ENCODE measurements around the gene STAT3. TPM values are rescaled to one million over a fixed set of nuclear protein-coding genes. Genes with fewer than 3 reads are reported as not detected.

STAT3 gene
- total and polyA plus RNA-seq, 9 of the 15 experiments (the other 6 are each of a cell fraction or from before 2014, with no cell fraction given): 90.0 to 179 (median 114) TPM

DNA sequence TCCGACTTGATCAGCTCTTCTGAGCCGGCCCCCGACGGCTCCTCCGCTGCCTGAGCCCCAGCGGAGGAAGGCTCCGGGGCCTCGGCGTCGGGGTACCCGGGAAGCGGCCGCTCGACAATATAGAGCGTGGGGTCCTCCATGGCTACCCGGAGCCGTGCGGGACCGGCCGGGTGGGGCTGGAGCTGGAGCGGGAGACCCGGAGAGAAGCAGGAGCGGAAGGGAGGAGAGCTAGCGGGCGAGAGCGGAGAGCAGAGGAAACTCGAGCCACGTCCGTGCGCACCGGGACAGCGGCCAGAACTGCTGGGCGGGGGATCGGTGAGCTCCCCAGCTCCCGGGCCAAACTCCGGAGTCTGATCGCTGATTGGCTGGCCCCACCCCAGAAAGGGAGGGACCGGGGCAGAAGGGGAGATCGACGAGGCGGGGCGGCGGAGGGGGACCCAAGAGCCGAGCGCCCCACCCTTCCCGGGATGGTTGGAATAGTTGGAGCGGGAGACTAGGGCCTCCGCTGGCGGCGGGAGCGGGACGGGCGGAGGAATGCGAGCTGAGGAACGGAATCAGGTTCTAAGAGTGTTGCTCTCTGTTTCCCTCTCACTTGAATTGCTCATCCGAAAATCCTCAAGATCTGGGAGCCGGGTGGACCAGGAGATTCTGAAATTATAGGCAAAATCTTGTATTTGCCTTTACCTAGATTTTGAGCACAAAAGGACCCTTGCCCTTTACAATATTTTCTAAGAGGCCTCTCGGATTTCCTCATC lies 34.9 kb upstream of the STAT3 start, which contains the start of gene CAVIN1 (continued):
- TF ChIP-seq SIX5 (IDR thresholded peaks at IDR 0.05; ENCODE audit: borderline replicate concordance in 1 of 2, insufficient read depth in 1 of 2, low read depth in 1 of 2, low read length in 2 of 2): no peak
- TF ChIP-seq, protein P1, sequence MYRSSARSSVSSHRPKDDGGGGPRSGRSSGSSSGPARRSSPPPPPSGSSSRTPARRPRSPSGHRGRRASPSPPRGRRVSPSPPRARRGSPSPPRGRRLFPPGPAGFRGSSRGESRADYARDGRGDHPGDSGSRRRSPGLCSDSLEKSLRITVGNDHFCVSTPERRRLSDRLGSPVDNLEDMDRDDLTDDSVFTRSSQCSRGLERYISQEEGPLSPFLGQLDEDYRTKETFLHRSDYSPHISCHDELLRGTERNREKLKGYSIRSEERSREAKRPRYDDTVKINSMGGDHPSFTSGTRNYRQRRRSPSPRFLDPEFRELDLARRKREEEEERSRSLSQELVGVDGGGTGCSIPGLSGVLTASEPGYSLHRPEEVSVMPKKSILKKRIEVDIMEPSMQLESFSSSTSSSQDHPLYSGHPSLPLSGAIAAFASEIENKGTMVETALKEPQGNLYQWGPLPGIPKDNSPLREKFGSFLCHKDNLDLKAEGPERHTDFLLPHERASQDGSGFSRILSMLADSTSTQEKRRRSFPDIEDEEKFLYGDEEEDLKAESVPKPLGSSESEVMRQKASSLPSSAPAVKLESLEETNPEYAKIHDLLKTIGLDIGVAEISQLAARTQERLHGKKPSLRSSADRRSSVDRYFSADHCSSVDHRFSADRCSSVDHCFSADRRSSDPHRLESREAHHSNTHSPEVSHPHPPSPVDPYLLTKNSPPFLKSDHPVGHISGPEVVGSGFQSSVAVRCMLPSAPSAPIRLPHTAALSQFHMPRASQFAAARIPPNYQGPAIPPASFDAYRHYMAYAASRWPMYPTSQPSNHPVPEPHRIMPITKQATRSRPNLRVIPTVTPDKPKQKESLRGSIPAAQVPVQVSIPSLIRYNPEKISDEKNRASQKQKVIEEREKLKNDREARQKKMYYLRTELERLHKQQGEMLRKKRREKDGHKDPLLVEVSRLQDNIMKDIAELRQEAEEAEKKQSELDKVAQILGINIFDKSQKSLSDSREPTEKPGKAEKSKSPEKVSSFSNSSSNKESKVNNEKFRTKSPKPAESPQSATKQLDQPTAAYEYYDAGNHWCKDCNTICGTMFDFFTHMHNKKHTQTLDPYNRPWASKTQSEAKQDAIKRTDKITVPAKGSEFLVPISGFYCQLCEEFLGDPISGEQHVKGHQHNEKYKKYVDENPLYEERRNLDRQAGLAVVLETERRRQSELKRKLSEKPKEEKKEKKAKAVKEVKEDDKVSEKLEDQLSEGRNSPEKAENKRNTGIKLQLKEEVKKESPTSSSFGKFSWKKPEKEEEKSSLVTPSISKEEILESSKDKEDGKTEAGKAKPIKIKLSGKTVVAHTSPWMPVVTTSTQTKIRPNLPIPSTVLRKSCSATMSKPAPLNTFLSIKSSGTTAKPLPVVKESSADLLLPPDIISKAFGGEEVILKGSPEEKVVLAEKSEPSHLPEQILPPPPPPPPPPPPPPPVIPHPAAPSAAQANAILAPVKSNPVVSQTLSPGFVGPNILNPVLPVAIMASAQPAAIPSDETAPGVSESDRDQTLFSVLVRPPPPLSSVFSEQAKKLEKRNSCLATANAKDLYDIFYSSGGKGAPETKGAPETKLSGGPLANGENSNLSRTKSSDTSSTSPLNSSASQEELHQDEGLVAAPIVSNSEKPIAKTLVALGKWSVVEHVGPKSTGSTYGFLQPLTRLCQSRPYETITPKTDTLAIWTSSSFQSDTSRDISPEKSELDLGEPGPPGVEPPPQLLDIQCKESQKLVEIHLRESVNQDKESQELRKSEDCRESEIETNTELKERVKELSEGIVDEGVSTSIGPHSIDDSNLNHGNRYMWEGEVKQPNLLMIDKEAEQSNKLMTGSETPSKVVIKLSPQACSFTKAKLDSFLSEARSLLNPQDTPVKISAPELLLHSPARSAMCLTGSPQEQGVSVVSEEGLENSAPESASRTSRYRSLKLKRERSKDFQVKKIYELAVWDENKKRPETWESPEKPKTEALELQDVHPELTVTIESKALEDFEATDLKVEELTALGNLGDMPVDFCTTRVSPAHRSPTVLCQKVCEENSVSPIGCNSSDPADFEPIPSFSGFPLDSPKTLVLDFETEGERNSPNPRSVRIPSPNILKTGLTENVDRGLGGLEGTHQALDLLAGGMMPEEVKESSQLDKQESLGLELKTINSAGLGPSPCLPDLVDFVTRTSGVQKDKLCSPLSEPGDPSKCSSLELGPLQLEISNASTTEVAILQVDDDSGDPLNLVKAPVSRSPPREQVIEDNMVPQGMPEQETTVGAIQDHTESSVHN (IDR thresholded peaks at IDR 0.05; ENCODE audit: borderline replicate concordance in 1 of 2, low read depth in 1 of 2): no peak
- TF ChIP-seq GTF2E2 (tag; IDR thresholded peaks at IDR 0.05): no peak
- TF ChIP-seq BHLHE40 (IDR thresholded peaks at IDR 0.05; ENCODE audit: low read length): peak; percentile 67; the same call in 1 of the 2 replicates
- no peak for TF ChIP-seq MEIS2 (IDR thresholded peaks at IDR 0.05; ENCODE audit: partially characterized antibody)
- no peak for TF ChIP-seq NCOA4 (IDR thresholded peaks at IDR 0.05; ENCODE audit: partially characterized antibody)
- TF ChIP-seq TBP (optimal IDR thresholded peaks at IDR 0.05; ENCODE audit: low read depth, low read length): peak; percentile 95
- no peak for TF ChIP-seq RBM17 (IDR thresholded peaks at IDR 0.05; ENCODE audit: borderline replicate concordance, low read depth, low read length)
- TF ChIP-seq POLR2A (conservative IDR thresholded peaks at IDR 0.05): peak; percentile 88
- TF ChIP-seq TEAD1 (CRISPR knock-in tag; IDR thresholded peaks at IDR 0.05): peak in 1 of 2 experiments; percentile 35; a peak in 1 of 4 replicates
- no peak for TF ChIP-seq HLTF (IDR thresholded peaks at IDR 0.05)
- TF ChIP-seq YY1 (IDR thresholded peaks at IDR 0.05; ENCODE audit: borderline replicate concordance in 1 of 3, control insufficient read depth in 1 of 3, extremely low read depth in 1 of 3, insufficient read depth in 3 of 3, insufficient read length in 1 of 3, insufficient replicate concordance in 2 of 3, low read depth in 1 of 3, low read length in 2 of 3): no peak
- no peak; the same call in 1 of the 2 replicates for TF ChIP-seq ETV1 (tag; conservative IDR thresholded peaks at IDR 0.05; ENCODE audit: low read depth)
- TF ChIP-seq, protein P2, sequence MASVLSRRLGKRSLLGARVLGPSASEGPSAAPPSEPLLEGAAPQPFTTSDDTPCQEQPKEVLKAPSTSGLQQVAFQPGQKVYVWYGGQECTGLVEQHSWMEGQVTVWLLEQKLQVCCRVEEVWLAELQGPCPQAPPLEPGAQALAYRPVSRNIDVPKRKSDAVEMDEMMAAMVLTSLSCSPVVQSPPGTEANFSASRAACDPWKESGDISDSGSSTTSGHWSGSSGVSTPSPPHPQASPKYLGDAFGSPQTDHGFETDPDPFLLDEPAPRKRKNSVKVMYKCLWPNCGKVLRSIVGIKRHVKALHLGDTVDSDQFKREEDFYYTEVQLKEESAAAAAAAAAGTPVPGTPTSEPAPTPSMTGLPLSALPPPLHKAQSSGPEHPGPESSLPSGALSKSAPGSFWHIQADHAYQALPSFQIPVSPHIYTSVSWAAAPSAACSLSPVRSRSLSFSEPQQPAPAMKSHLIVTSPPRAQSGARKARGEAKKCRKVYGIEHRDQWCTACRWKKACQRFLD (CRISPR knock-in tag; IDR thresholded peaks at IDR 0.05): no peak
- TF ChIP-seq, protein P3, sequence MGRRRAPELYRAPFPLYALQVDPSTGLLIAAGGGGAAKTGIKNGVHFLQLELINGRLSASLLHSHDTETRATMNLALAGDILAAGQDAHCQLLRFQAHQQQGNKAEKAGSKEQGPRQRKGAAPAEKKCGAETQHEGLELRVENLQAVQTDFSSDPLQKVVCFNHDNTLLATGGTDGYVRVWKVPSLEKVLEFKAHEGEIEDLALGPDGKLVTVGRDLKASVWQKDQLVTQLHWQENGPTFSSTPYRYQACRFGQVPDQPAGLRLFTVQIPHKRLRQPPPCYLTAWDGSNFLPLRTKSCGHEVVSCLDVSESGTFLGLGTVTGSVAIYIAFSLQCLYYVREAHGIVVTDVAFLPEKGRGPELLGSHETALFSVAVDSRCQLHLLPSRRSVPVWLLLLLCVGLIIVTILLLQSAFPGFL (CRISPR knock-in tag; IDR thresholded peaks at IDR 0.05): 0 out of 2 replicates have a peak, but pooled peaks have one; percentile 62
